SK-N-MC (cell line): Measurements from ENCODE around the gene PRKCQ.

ENCODE experiments used
- EZH2 ChIP-seq: fragments of 200-600 bp; sonication (generic); IDR thresholded peaks from one replicate; pipeline ENCODE4 v1.6.1; 2017; ENCODE audit warnings: antibody characterized with exemption
- POLR2AphosphoS5 ChIP-seq: IDR thresholded peaks from 2 replicates; pipeline ENCODE4 v1.6.1; 2012; ENCODE audit warnings: mild to moderate bottlenecking, low read depth, low read length, borderline replicate concordance

- TF ChIP-seq EZH2 (no peak), POLR2AphosphoS5 (no peak)
Observed at GRCh38 chr10:6582298-6582697, 2.2 kb upstream of the PRKCQ start.
